Measurements from ENCODE around the gene TMPRSS13. TPM values are rescaled to one million over a fixed set of nuclear protein-coding genes. Genes with fewer than 3 reads are reported as not detected.

The TMPRSS13 gene
- total RNA-seq, 5 donors from 2014 or later (not counting 1 experiment from before 2014, with no cell fraction given) = 2.1 to 4.7 (median 3.7) TPM

GRCh38 chr11:117861151-117862018 lies 67.8 kb downstream of the TMPRSS13 start:
- no peak for ATAC-seq (replicated peaks in 1 of 4)
- Histone ChIP-seq H3K4me1 (ENCODE audit: control insufficient read depth in 1 of 2, extremely low read depth in 1 of 2, insufficient read depth in 2 of 2, low read length in 2 of 2) (no peaks in the 10 kb centered on the region), H3K4me3 (ENCODE audit: control insufficient read depth in 1 of 2, extremely low read depth in 1 of 2, low read length in 1 of 2) (no peak overlapping the region), H3K27ac (ENCODE audit: low read length) (no peak overlapping the region), H3K27me3 (replicated peaks in 1 of 2; ENCODE audit: control insufficient read depth in 2 of 2, extremely low read depth in 1 of 2, insufficient read depth in 2 of 2, low read length in 1 of 2) (peaks cover 0 to 28% of the 10 kb centered on the region in 2 experiments), H3K9me3 (no peaks in the 10 kb centered on the region), H3K36me3 (ENCODE audit: control insufficient read depth in 2 of 2, extremely low read depth in 1 of 2, insufficient read depth in 1 of 2, low read length in 1 of 2) (no peaks in the 10 kb centered on the region)
- CTCF ChIA-PET = no interaction called here
- H3K27ac Mint-ChIP-seq = peak overlapping the region in 1 of 2 donors; percentile 33
- H3K4me1 Mint-ChIP-seq = peaks cover 0 to 4% (median 0%) of the 10 kb centered on the region in 3 donors
- H3K36me3 Mint-ChIP-seq = no peaks in the 10 kb centered on the region
- H3K27me3 Mint-ChIP-seq = peaks cover 2 to 8% of the 10 kb centered on the region in 2 donors
- POLR2A ChIA-PET = no interaction called here
- no peaks in the 10 kb centered on the region for H3K9me3 Mint-ChIP-seq
- H3K4me3 Mint-ChIP-seq = no peak overlapping the region
- DNase-seq = no peak
- whole genome bisulfite sequencing (ENCODE audit: insufficient coverage) = 46% methylated on average over 8 of the region's 13 CpGs

DNA sequence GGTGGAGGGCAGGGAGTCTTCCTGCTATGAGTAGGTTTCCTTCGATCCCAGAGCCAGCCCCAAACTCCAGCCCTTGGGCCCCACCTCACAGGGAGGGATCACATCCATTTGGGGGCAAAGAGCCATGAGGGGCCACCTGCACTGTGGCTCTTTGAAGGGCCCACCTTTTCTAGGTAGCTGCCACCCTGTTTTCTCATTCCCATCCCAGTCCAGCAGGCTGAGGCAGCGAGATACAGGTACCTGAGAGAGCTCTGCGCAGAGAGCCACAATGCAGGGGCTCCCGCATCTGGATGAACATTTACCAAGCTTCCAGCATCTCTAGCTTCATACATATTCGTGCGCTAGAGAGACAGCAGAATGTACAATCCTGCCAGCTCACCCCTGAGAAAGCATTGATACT lies 69.1 kb downstream of the TMPRSS13 start:
- Mint-ChIP-seq H3K4me3 (no peak overlapping the region), H3K36me3 (no peaks in the 10 kb centered on the region), H3K9me3 (no peaks in the 10 kb centered on the region), H3K27me3 (peaks cover 6 to 10% of the 10 kb centered on the region in 2 donors), H3K4me1 (peaks cover 0 to 4% (median 0%) of the 10 kb centered on the region in 3 donors), H3K27ac (no peak overlapping the region)
- POLR2A ChIA-PET = no interaction called here
- Histone ChIP-seq H3K4me3 (ENCODE audit: control insufficient read depth in 1 of 2, extremely low read depth in 1 of 2, low read length in 1 of 2) (no peak overlapping the region), H3K27ac (ENCODE audit: low read length) (no peak overlapping the region), H3K27me3 (replicated peaks in 1 of 2; ENCODE audit: control insufficient read depth in 2 of 2, extremely low read depth in 1 of 2, insufficient read depth in 2 of 2, low read length in 1 of 2) (peaks cover 0 to 32% of the 10 kb centered on the region in 2 experiments), H3K36me3 (ENCODE audit: control insufficient read depth in 2 of 2, extremely low read depth in 1 of 2, insufficient read depth in 1 of 2, low read length in 1 of 2) (no peaks in the 10 kb centered on the region), H3K9me3 (no peaks in the 10 kb centered on the region), H3K4me1 (ENCODE audit: control insufficient read depth in 1 of 2, extremely low read depth in 1 of 2, insufficient read depth in 2 of 2, low read length in 2 of 2) (no peaks in the 10 kb centered on the region)
- DNase-seq (no peak), ATAC-seq (replicated peaks in 1 of 4) (no peak)
- CTCF ChIA-PET = no interaction called here
- WGBS (ENCODE audit: insufficient coverage) = 67% methylated on average over 5 of the region's 6 CpGs

DNA sequence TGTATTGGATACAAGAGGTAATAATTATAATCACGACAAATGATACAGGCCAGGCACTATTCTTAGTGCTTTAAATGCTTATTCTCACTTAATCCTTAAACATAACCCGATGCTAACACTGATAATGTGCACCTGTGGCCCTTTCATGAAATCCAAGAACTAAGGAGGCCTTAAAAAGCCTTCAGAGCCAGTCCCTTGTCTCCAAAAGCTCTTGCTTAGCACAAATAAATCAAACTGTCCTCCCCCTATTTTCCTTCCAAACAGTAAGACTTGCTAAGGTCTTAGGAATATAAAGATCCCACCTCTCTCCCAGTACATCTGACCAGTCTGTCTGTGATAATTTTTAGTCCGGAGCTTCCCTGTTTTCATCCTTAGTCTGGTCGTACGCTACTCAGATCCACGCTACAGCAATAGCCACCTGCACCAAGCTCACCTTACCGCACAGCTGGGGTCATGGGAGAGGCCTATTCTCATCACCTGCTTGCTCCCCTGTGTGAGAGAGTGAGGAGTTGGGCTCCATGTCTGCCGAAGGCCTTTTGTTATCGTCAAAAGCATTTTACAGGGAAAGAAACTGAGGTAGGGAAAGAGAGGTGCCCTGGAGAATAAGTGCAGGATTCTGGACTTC lies 69.6 kb downstream of the TMPRSS13 start:
- Histone ChIP-seq H3K4me1 (ENCODE audit: control insufficient read depth in 1 of 2, extremely low read depth in 1 of 2, insufficient read depth in 2 of 2, low read length in 2 of 2) (no peaks in the 10 kb centered on the region), H3K36me3 (ENCODE audit: control insufficient read depth in 2 of 2, extremely low read depth in 1 of 2, insufficient read depth in 1 of 2, low read length in 1 of 2) (no peaks in the 10 kb centered on the region), H3K4me3 (ENCODE audit: control insufficient read depth in 1 of 2, extremely low read depth in 1 of 2, low read length in 1 of 2) (no peak overlapping the region), H3K27me3 (replicated peaks in 1 of 2; ENCODE audit: control insufficient read depth in 2 of 2, extremely low read depth in 1 of 2, insufficient read depth in 2 of 2, low read length in 1 of 2) (peaks cover 0 to 32% of the 10 kb centered on the region in 2 experiments), H3K27ac (ENCODE audit: low read length) (no peak overlapping the region), H3K9me3 (no peaks in the 10 kb centered on the region)
- Mint-ChIP-seq H3K9me3 (no peaks in the 10 kb centered on the region), H3K4me3 (no peak overlapping the region), H3K27ac (no peak overlapping the region), H3K36me3 (no peaks in the 10 kb centered on the region), H3K4me1 (peaks cover 0 to 4% (median 0%) of the 10 kb centered on the region in 3 donors), H3K27me3 (peaks cover 6 to 12% of the 10 kb centered on the region in 2 donors)
- POLR2A ChIA-PET = no interaction called here
- CTCF ChIA-PET = no interaction called here
- ATAC-seq (replicated peaks in 1 of 4) (no peak), DNase-seq (no peak)
- 67% methylated on average over 1 of the region's 9 CpGs for WGBS (ENCODE audit: insufficient coverage)

DNA sequence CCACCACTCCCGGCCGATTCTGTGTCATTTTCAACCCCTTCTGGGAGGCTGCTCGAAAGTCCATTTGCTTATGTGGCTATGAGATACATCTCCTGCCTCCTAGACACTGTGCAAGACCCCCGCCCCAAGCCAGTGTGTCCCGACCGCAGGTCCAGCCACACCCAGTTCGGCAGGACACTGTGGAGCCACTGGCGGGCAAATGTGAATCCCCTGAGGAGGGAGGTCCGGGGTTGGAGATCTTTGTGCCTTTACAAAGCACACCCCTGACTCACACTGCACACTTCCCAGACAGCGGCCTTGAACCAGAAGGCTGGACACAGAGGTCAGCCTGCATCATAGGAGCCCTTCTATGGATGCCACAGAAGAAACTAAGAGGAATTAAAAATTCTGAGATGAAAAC lies 70.1 kb downstream of the TMPRSS13 start:
- no peaks in the 10 kb centered on the region for H3K36me3 ChIP-seq (ENCODE audit: control insufficient read depth in 2 of 2, extremely low read depth in 1 of 2, insufficient read depth in 1 of 2, low read length in 1 of 2)
- peaks cover 0 to 32% of the 10 kb centered on the region in 2 experiments for H3K27me3 ChIP-seq (replicated peaks in 1 of 2; ENCODE audit: control insufficient read depth in 2 of 2, extremely low read depth in 1 of 2, insufficient read depth in 2 of 2, low read length in 1 of 2)
- ChIA-PET CTCF (interaction anchor here in 1 of 2 donors (0.7 kb wide), 1 partner anchor 59 kb away, joined by 3 read pairs; no protein-coding TSS in a partner anchor), POLR2A (no interaction called here)
- no peak for DNase-seq
- H3K4me1 Mint-ChIP-seq = peaks cover 0 to 4% (median 0%) of the 10 kb centered on the region in 3 donors
- no peaks in the 10 kb centered on the region for H3K4me1 ChIP-seq (ENCODE audit: control insufficient read depth in 1 of 2, extremely low read depth in 1 of 2, insufficient read depth in 2 of 2, low read length in 2 of 2)
- WGBS (ENCODE audit: insufficient coverage) = 90% methylated on average over 7 of the region's 10 CpGs
- no peaks in the 10 kb centered on the region for H3K9me3 Mint-ChIP-seq
- no peaks in the 10 kb centered on the region for H3K36me3 Mint-ChIP-seq
- H3K4me3 Mint-ChIP-seq = no peak overlapping the region
- ATAC-seq (replicated peaks in 1 of 4) = no peak
- no peak overlapping the region for H3K4me3 ChIP-seq (ENCODE audit: control insufficient read depth in 1 of 2, extremely low read depth in 1 of 2, low read length in 1 of 2)
- H3K27me3 Mint-ChIP-seq = peaks cover 6 to 16% of the 10 kb centered on the region in 2 donors
- H3K27ac ChIP-seq (ENCODE audit: low read length) = no peak overlapping the region
- no peaks in the 10 kb centered on the region for H3K9me3 ChIP-seq
- H3K27ac Mint-ChIP-seq = no peak overlapping the region

- DNase-seq (no peak), ATAC-seq (replicated peaks in 1 of 4) (no peak)
- 74% methylated on average over 9 of the region's 11 CpGs for WGBS (ENCODE audit: insufficient coverage)
- CTCF ChIA-PET = no interaction called here
- Mint-ChIP-seq H3K4me1 (peaks cover 0 to 4% (median 0%) of the 10 kb centered on the region in 3 donors), H3K9me3 (peaks cover 0 to 3% (median 2%) of the 10 kb centered on the region in 3 donors), H3K36me3 (peaks cover 5% of the 10 kb centered on the region), H3K27ac (no peak overlapping the region), H3K27me3 (peaks cover 9 to 16% of the 10 kb centered on the region in 2 donors), H3K4me3 (no peak overlapping the region)
- H3K36me3 ChIP-seq (ENCODE audit: control insufficient read depth in 2 of 2, extremely low read depth in 1 of 2, insufficient read depth in 1 of 2, low read length in 1 of 2) = no peaks in the 10 kb centered on the region
- POLR2A ChIA-PET = no interaction called here
- no peaks in the 10 kb centered on the region for H3K4me1 ChIP-seq (ENCODE audit: control insufficient read depth in 1 of 2, extremely low read depth in 1 of 2, insufficient read depth in 2 of 2, low read length in 2 of 2)
- H3K4me3 ChIP-seq (ENCODE audit: control insufficient read depth in 1 of 2, extremely low read depth in 1 of 2, low read length in 1 of 2) = no peak overlapping the region
- peaks cover 0 to 32% of the 10 kb centered on the region in 2 experiments for H3K27me3 ChIP-seq (replicated peaks in 1 of 2; ENCODE audit: control insufficient read depth in 2 of 2, extremely low read depth in 1 of 2, insufficient read depth in 2 of 2, low read length in 1 of 2)
- H3K9me3 ChIP-seq = no peaks in the 10 kb centered on the region
- H3K27ac ChIP-seq (ENCODE audit: low read length) = no peak overlapping the region
These were observed 71.3 kb downstream of the TMPRSS13 start for GRCh38 chr11:117857734-117858414.

DNA sequence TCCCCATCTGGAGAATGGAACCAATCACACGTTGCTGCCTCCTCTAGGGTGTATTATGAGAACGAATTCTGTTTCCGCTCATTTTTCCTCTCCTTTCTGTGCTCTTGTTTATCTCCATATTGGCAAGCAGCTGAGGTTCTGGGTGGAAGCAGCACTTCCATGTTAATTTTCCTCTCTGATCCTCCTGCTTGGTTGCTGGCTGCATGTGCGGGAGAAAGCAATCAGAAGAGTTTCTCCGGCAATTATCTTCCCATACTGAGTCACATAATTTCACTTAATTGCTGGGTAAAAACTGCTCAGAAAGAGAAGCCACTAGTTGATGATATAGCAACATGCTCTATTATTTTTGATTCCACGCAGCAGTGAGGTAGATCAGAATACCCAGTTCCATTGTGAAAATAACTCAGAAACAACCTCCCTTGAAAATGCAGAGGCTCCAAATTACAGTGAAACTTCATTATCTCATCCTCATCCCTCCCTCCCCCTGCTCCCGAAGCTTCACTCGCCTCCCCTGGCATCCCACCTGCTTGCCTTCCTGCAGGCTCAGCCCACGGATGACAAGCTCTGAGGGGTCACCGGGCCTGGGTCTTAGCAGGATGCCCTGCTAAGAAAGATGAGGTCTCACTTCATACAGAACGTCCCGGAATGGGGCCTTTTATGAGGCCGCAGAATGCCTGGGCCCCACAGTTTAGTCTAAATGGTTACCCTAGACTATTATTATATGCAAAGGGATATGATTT lies 73.1 kb downstream of the TMPRSS13 start:
- CTCF ChIA-PET = no interaction called here

More for the DNA sequence above, 73.1 kb downstream of the TMPRSS13 start:
- Mint-ChIP-seq H3K4me3 (no peak overlapping the region), H3K4me1 (no peaks in the 10 kb centered on the region), H3K36me3 (peaks cover 11% of the 10 kb centered on the region), H3K9me3 (peaks cover 0 to 10% (median 8%) of the 10 kb centered on the region in 3 donors), H3K27ac (no peak overlapping the region), H3K27me3 (peaks cover 16 to 19% of the 10 kb centered on the region in 2 donors)
- Histone ChIP-seq H3K4me3 (ENCODE audit: control insufficient read depth in 1 of 2, extremely low read depth in 1 of 2, low read length in 1 of 2) (no peak overlapping the region), H3K36me3 (ENCODE audit: control insufficient read depth in 2 of 2, extremely low read depth in 1 of 2, insufficient read depth in 1 of 2, low read length in 1 of 2) (no peaks in the 10 kb centered on the region), H3K9me3 (no peaks in the 10 kb centered on the region), H3K27ac (ENCODE audit: low read length) (no peak overlapping the region), H3K4me1 (ENCODE audit: control insufficient read depth in 1 of 2, extremely low read depth in 1 of 2, insufficient read depth in 2 of 2, low read length in 2 of 2) (no peaks in the 10 kb centered on the region), H3K27me3 (replicated peaks in 1 of 2; ENCODE audit: control insufficient read depth in 2 of 2, extremely low read depth in 1 of 2, insufficient read depth in 2 of 2, low read length in 1 of 2) (peaks cover 0 to 18% of the 10 kb centered on the region in 2 experiments)
- no peak for DNase-seq
- ATAC-seq (replicated peaks in 1 of 4) = no peak
- POLR2A ChIA-PET = no interaction called here
- 94% methylated on average over 5 of the region's 13 CpGs for WGBS (ENCODE audit: insufficient coverage)
